ENCODE measurements around the gene NPIPB8.

GRCh38 chr16:28597692-28598261 is 40.1 kb upstream of the NPIPB8 start:
- TF ChIP-seq CTCF (IDR thresholded peaks at IDR 0.05) (peak in 2 of 6 experiments; percentile 32 to 35), POLR2A (IDR thresholded peaks at IDR 0.05) (no peak)
